Smooth muscle cell (in vitro differentiated cells): ENCODE measurements around the gene RPS27. TPM values are rescaled to one million over a fixed set of nuclear protein-coding genes. Genes with fewer than 3 reads are reported as not detected.
"Not testable (repeated sequence)": the region's sequence is repeated elsewhere in the genome, so short reads cannot be mapped to it uniquely, and the experiment has no call there.

Source experiments
- DNase-seq: peaks from one replicate; lab custom pipeline; 2025; ENCODE audit not compliant: unreplicated experiment; lab: John Stamatoyannopoulos, UW
- H2AFZ ChIP-seq: fragments of 200-600 bp; sonication (generic); 2 replicates; pipeline ENCODE4 v1.6.0; 2016; ENCODE audit warnings: antibody characterized with exemption, low read depth, mild to moderate bottlenecking
- H3F3A ChIP-seq: fragments of 200-600 bp; sonication (generic); 2 replicates; pipeline ENCODE4 v1.6.0; 2017; ENCODE audit warnings: antibody characterized with exemption, low read depth
- H3K27ac ChIP-seq: fragments of 200-600 bp; sonication (generic); 2 replicates; pipeline ENCODE4 v1.5.1; 2016; ENCODE audit warnings: low read depth, mild to moderate bottlenecking
- H3K27me3 ChIP-seq: fragments of 200-600 bp; sonication (generic); 2 replicates; pipeline ENCODE4 v1.6.1; 2016; ENCODE audit warnings: low read depth, mild to moderate bottlenecking
- H3K36me3 ChIP-seq: fragments of 200-600 bp; sonication (generic); 2 replicates; pipeline ENCODE4 v1.5.1; 2016; ENCODE audit warnings: low read depth
- H3K4me1 ChIP-seq: fragments of 200-600 bp; sonication (generic); 2 replicates; pipeline ENCODE4 v1.5.1; 2016; ENCODE audit warnings: low read depth
- H3K4me2 ChIP-seq: fragments of 200-600 bp; sonication (generic); 2 replicates; pipeline ENCODE4 v1.6.0; 2016; ENCODE audit warnings: mild to moderate bottlenecking
- H3K4me3 ChIP-seq: fragments of 200-600 bp; sonication (generic); 2 replicates; pipeline ENCODE4 v1.5.1; 2016; ENCODE audit warnings: mild to moderate bottlenecking
- H3K79me2 ChIP-seq: fragments of 200-600 bp; sonication (generic); 2 replicates; pipeline ENCODE4 v1.6.0; 2016; ENCODE audit warnings: low read depth, mild to moderate bottlenecking
- H3K9ac ChIP-seq: fragments of 200-600 bp; sonication (generic); 2 replicates; pipeline ENCODE4 v1.6.0; 2016; ENCODE audit warnings: low read depth
- H3K9me3 ChIP-seq: fragments of 200-600 bp; sonication (generic); replicated peaks from 2 replicates; pipeline ENCODE4 v1.5.1; 2016; ENCODE audit warnings: low read depth
- H4K20me1 ChIP-seq: fragments of 200-600 bp; sonication (generic); 2 replicates; pipeline ENCODE4 v1.6.0; 2016; ENCODE audit warnings: low read depth
- CTCF ChIP-seq: fragments of 200-600 bp; sonication (generic); IDR thresholded peaks from 2 replicates; pipeline ENCODE4 v1.5.1; 2017; ENCODE audit warnings: borderline replicate concordance, mild to moderate bottlenecking, antibody characterized with exemption; ENCODE audit not compliant: insufficient read depth, poor library complexity, severe bottlenecking
- WGBS: methylation state at CpG from one replicate; pipeline ENCODE4 v1.1.7; 2016; ENCODE audit warnings: low lambda C conversion rate; 5-methylcytosine and 5-hydroxymethylcytosine counted together
- microRNA-seq: library from miRNA; unstranded; fragments of <30 nt; microRNA quantifications from one replicate; pipeline ENCODE4, GENCODE V29; 2016; ENCODE audit warnings: borderline number of aligned reads
- polyA plus RNA-seq: library from polyadenylated mRNA; unstranded; fragments of >200 nt; fragmentation: Nextera tagmentation; extraction: Ambion mirVana; gene quantifications from 2 replicates; pipeline ENCODE4 v1.2.1, GENCODE V29; 2016
- small RNA-seq: library from RNA; depleted of rRNA; stranded (forward); fragments of <200 nt; gene quantifications from one replicate; pipeline ENCODE3, GENCODE V24; 2014
- total RNA-seq: library from RNA; depleted of rRNA; stranded (reverse); fragments of >200 nt; gene quantifications from 2 replicates; pipeline ENCODE4 v1.2.3, GENCODE V29; 2014

Gene RPS27
- total and polyA plus RNA-seq, 2 experiments from 2014 or later = 1,522 to 3,702 TPM

GRCh38 chr1:154019940-154020339, 29.4 kb downstream of the RPS27 start:
- no peak for TF ChIP-seq CTCF
- no peak overlapping the region for H3K27ac ChIP-seq
- no peak overlapping the region for H3K9ac ChIP-seq
- no peak overlapping the region for H3K4me3 ChIP-seq
- H4K20me1 ChIP-seq = no peaks in the 10 kb centered on the region
- no peaks in the 10 kb centered on the region for H3K4me1 ChIP-seq
- no peak for DNase-seq
- no peaks in the 10 kb centered on the region for H3F3A ChIP-seq
- H2AFZ ChIP-seq = no peak overlapping the region
- no peaks in the 10 kb centered on the region for H3K79me2 ChIP-seq
- 100% methylated on average over 1 of the region's 1 CpG for WGBS
- no peaks in the 10 kb centered on the region for H3K9me3 ChIP-seq
- no peaks in the 10 kb centered on the region for H3K27me3 ChIP-seq
- no peak overlapping the region for H3K4me2 ChIP-seq
- H3K36me3 ChIP-seq = no peaks in the 10 kb centered on the region

GRCh38 chr1:154033697-154034096, 43.1 kb downstream of the RPS27 start:
- H3K4me3 ChIP-seq, H3K9me3 ChIP-seq, H3F3A ChIP-seq, H3K27ac ChIP-seq, DNase-seq, H3K27me3 ChIP-seq, H3K4me2 ChIP-seq, H4K20me1 ChIP-seq, H3K36me3 ChIP-seq, H2AFZ ChIP-seq, H3K4me1 ChIP-seq, H3K9ac ChIP-seq, H3K79me2 ChIP-seq: not testable (repeated sequence)
- WGBS = 94% methylated on average over 1 of the region's 1 CpG

Small RNAs within 50 kb of the gene (microRNA-seq; reads per million reads assigned to microRNA genes)
- not detected for gene MIR6737

Small RNAs within 50 kb of the gene (small RNA-seq; reads per million reads assigned to genes)
- gene MIR6737 = not detected
- gene RNU6-179P = not detected

Other genes starting within 250 kb of the RPS27 start
- 14.8 and 21.3 TPM in 2 replicates for gene SLC27A3, start 215.4 kb upstream of the RPS27 start, total RNA-seq
- gene SLC27A3, start 215.4 kb upstream of the RPS27 start, polyA plus RNA-seq = 36.0 and 41.0 TPM in 2 replicates
- 13.2 and 24.9 TPM in 2 replicates for gene GATAD2B, start 67.8 kb upstream of the RPS27 start, total RNA-seq
- gene GATAD2B, start 67.8 kb upstream of the RPS27 start, polyA plus RNA-seq = 7.8 and 10.0 TPM in 2 replicates
- gene DENND4B, start 44.0 kb upstream of the RPS27 start, total RNA-seq = 6.4 and 9.7 TPM in 2 replicates
- gene DENND4B, start 44.0 kb upstream of the RPS27 start, polyA plus RNA-seq = 16.3 and 21.1 TPM in 2 replicates
- gene CRTC2, start 32.1 kb upstream of the RPS27 start, total RNA-seq = 9.9 and 13.0 TPM in 2 replicates
- 24.6 and 37.7 TPM in 2 replicates for gene CRTC2, start 32.1 kb upstream of the RPS27 start, polyA plus RNA-seq
- gene SLC39A1, start 27.2 kb upstream of the RPS27 start, total RNA-seq = 78.8 and 104 TPM in 2 replicates
- gene SLC39A1, start 27.2 kb upstream of the RPS27 start, polyA plus RNA-seq = 128 and 143 TPM in 2 replicates
- 13.0 and 14.9 TPM in 2 replicates for gene CREB3L4, start 22.9 kb upstream of the RPS27 start, total RNA-seq
- 9.0 and 13.2 TPM in 2 replicates for gene CREB3L4, start 22.9 kb upstream of the RPS27 start, polyA plus RNA-seq
- 139 and 150 TPM in 2 replicates for gene JTB, start 13.1 kb upstream of the RPS27 start, total RNA-seq
- gene JTB, start 13.1 kb upstream of the RPS27 start, polyA plus RNA-seq = 157 TPM in 2 replicates
- gene RAB13, start 4.4 kb upstream of the RPS27 start, total RNA-seq = 41.4 and 48.3 TPM in 2 replicates
- gene RAB13, start 4.4 kb upstream of the RPS27 start, polyA plus RNA-seq = 131 and 144 TPM in 2 replicates
- gene NUP210L, start 164.3 kb downstream of the RPS27 start, total RNA-seq = 0.90 TPM in 1 of 2 replicates, not detected in the other
- 0.15 TPM in 1 of 2 replicates, not detected in the other for gene NUP210L, start 164.3 kb downstream of the RPS27 start, polyA plus RNA-seq
- 436 and 458 TPM in 2 replicates for gene TPM3, start 201.3 kb downstream of the RPS27 start, total RNA-seq
- gene TPM3, start 201.3 kb downstream of the RPS27 start, polyA plus RNA-seq = 384 and 386 TPM in 2 replicates
- not detected in 2 replicates for gene CFAP141, start 215.6 kb downstream of the RPS27 start, total RNA-seq
- gene CFAP141, start 215.6 kb downstream of the RPS27 start, polyA plus RNA-seq = not detected in 2 replicates
- gene UBAP2L, start 230.2 kb downstream of the RPS27 start, total RNA-seq = 104 and 108 TPM in 2 replicates
- 130 and 143 TPM in 2 replicates for gene UBAP2L, start 230.2 kb downstream of the RPS27 start, polyA plus RNA-seq